Measurements from ENCODE around the gene CCDC12.

Gene CCDC12

GRCh38 chr3:46997453-46998091 lies 21.0 kb upstream of the CCDC12 start:
- DNase-seq (ENCODE audit: extremely low spot score): no peak
- POLR2A ChIA-PET: no interaction called here
- CTCF ChIA-PET: interaction anchor here (0.8 to 2.4 kb wide), 13 partner anchors 8 to 372 kb away, joined by 3 to 9 read pairs (median 4); partner anchors contain the start of gene NBEAL2
- no peak for TF ChIP-seq CTCF (IDR thresholded peaks at IDR 0.05; ENCODE audit: control extremely low read depth, extremely low read depth, low read depth, missing control alignments)

GRCh38 chr3:46996689-46997452 lies 20.3 kb upstream of the CCDC12 start:
- POLR2A ChIA-PET: no interaction called here
- CTCF ChIA-PET: interaction anchor here (2.0 kb wide), 1 partner anchor 18 kb away, joined by 6 read pairs; the partner anchor contains the start of gene NBEAL2
- DNase-seq (ENCODE audit: extremely low spot score): no peak
- TF ChIP-seq CTCF (IDR thresholded peaks at IDR 0.05; ENCODE audit: control extremely low read depth, extremely low read depth, low read depth, missing control alignments): no peak

- POLR2A ChIA-PET: no interaction called here
- no peak for DNase-seq (ENCODE audit: extremely low spot score)
- CTCF ChIA-PET: no interaction called here
- no peak for TF ChIP-seq CTCF (IDR thresholded peaks at IDR 0.05; ENCODE audit: control extremely low read depth, extremely low read depth, low read depth, missing control alignments)
Observed at GRCh38 chr3:46995901-46996562, 19.5 kb upstream of the CCDC12 start.

- ChIA-PET CTCF (interaction anchor here (0.6 to 1.3 kb wide), 2 partner anchors 14 to 85 kb away, joined by 3 read pairs; no protein-coding TSS in a partner anchor), POLR2A (interaction anchor here (0.5 to 0.6 kb wide), 2 partner anchors 18 to 22 kb away, joined by 3 to 4 read pairs; no protein-coding TSS in a partner anchor)
Observed at GRCh38 chr3:46994801-46995731, 18.5 kb upstream of the CCDC12 start.

GRCh38 chr3:46993986-46994385 lies 17.4 kb upstream of the CCDC12 start:
- CTCF ChIA-PET: interaction anchor here (1.1 to 2.0 kb wide), 4 partner anchors 12 to 96 kb away, joined by 3 to 5 read pairs (median 4); no protein-coding TSS in a partner anchor
- POLR2A ChIA-PET: no interaction called here
- no peak for TF ChIP-seq CTCF (IDR thresholded peaks at IDR 0.05; ENCODE audit: control extremely low read depth, extremely low read depth, low read depth, missing control alignments)
- no peak for DNase-seq (ENCODE audit: extremely low spot score)

More at GRCh38 chr3:46994801-46995731, 18.5 kb upstream of the CCDC12 start:
- TF ChIP-seq CTCF (IDR thresholded peaks at IDR 0.05; ENCODE audit: control extremely low read depth, extremely low read depth, low read depth, missing control alignments): no peak
- DNase-seq (ENCODE audit: extremely low spot score): no peak

All from GM10248 (cell line).